OCI-LY7 (cell line): ENCODE results near the gene OARD1. TPM values are rescaled to one million over a fixed set of nuclear protein-coding genes. Genes with fewer than 3 reads are reported as not detected.

Source experiments
- BruUV-seq: library from RNA; stranded (reverse); fragments of 400-500 nt; replicated peaks from 2 replicates; lab custom pipeline; 2021; lab: Mats Ljungman, UMichigan
- CTCF ChIA-PET: fragments of 300-600 bp; sonication (Branson Sonifier 250); formaldehyde crosslinking; loops from one replicate; lab custom pipeline; 2022; ENCODE audit warnings: antibody characterized with exemption; ENCODE audit not compliant: unreplicated experiment; lab: Charles Lee
- POLR2A ChIA-PET: fragments of 300-600 bp; sonication (Branson Sonifier 250); formaldehyde crosslinking; loops from one replicate; lab custom pipeline; 2022; ENCODE audit warnings: antibody characterized with exemption; lab: Charles Lee
- DNase-seq: peaks from one replicate; pipeline ENCODE4 v3.0.0-alpha.2; 2015; ENCODE audit warnings: low spot score
- H2AFZ ChIP-seq: fragments of 200-600 bp; sonication (generic), shearing (Covaris generic); 2 replicates; pipeline ENCODE4 v1.6.1; 2014; ENCODE audit warnings: mild to moderate bottlenecking, antibody characterized with exemption, low read length, moderate library complexity
- H3K27ac ChIP-seq: fragments of 200-600 bp; sonication (generic); 2 replicates; pipeline ENCODE4 v1.5.1; 2014; ENCODE audit warnings: mixed run types, low read depth, mild to moderate bottlenecking, moderate library complexity, low read length, inconsistent platforms; ENCODE audit not compliant: poor library complexity, severe bottlenecking
- H3K36me3 ChIP-seq: fragments of 200-600 bp; sonication (generic); 2 replicates; pipeline ENCODE4 v1.6.1; 2014; ENCODE audit warnings: mild to moderate bottlenecking, antibody characterized with exemption, low read length, moderate library complexity, mixed read lengths; ENCODE audit not compliant: insufficient read depth
- H3K4me1 ChIP-seq: fragments of 200-600 bp; sonication (generic); 2 replicates; pipeline ENCODE4 v1.5.1; 2014; ENCODE audit warnings: mild to moderate bottlenecking, low read length; ENCODE audit not compliant: insufficient read depth, poor library complexity, severe bottlenecking
- H3K4me2 ChIP-seq: fragments of 200-600 bp; sonication (generic); 2 replicates; pipeline ENCODE4 v1.6.1; 2014; ENCODE audit warnings: mild to moderate bottlenecking, low read length
- H3K4me3 ChIP-seq: fragments of 200-600 bp; sonication (generic); 2 replicates; pipeline ENCODE4 v1.5.1; 2014; ENCODE audit warnings: mild to moderate bottlenecking, low read depth, low read length; ENCODE audit not compliant: poor library complexity, severe bottlenecking
- H3K79me2 ChIP-seq: fragments of 200-600 bp; sonication (generic); 2 replicates; pipeline ENCODE4 v1.6.1; 2016; ENCODE audit warnings: low read depth, mild to moderate bottlenecking, low read length, moderate library complexity, mixed read lengths; ENCODE audit not compliant: insufficient read depth
- H3K9me2 ChIP-seq: fragments of 200-600 bp; sonication (generic); 2 replicates; pipeline ENCODE4 v1.6.1; 2016; ENCODE audit warnings: mild to moderate bottlenecking, low read length, mixed read lengths; ENCODE audit not compliant: insufficient read depth
- H3K9me3 ChIP-seq: fragments of 200-600 bp; sonication (generic); 2 replicates; pipeline ENCODE4 v1.6.1; 2014; ENCODE audit warnings: mild to moderate bottlenecking, mixed run types, low read length, mixed read lengths
- H4K20me1 ChIP-seq: fragments of 200-600 bp; sonication (generic); 2 replicates; pipeline ENCODE4 v1.6.1; 2014; ENCODE audit warnings: mild to moderate bottlenecking, antibody characterized with exemption, low read length, moderate library complexity, mixed read lengths; ENCODE audit not compliant: insufficient read depth
- CTCF ChIP-seq: fragments of 200-600 bp; sonication (generic); conservative IDR thresholded peaks from 2 replicates; pipeline ENCODE4 v1.5.1; 2014; ENCODE audit warnings: mild to moderate bottlenecking, antibody characterized with exemption, low read length, moderate library complexity, mixed read lengths
- EZH2phosphoT487 ChIP-seq: fragments of 200-600 bp; sonication (generic); IDR thresholded peaks from 2 replicates; pipeline ENCODE4 v1.6.1; 2018; ENCODE audit warnings: low read depth, borderline replicate concordance, mild to moderate bottlenecking, mixed run types, antibody characterized with exemption, low read length, moderate library complexity, mixed read lengths
- intact Hi-C: fragments of 100-400 bp; cut with micrococcal nuclease; formaldehyde crosslinking; loops from one replicate; pipeline ENCODE4 v1.10.0; 2022; ENCODE audit not compliant: unreplicated experiment
- total RNA-seq, 2 experiments: library from RNA; depleted of rRNA in 1 of 2; stranded (reverse); fragments of >200 nt in 1 of 2; shearing (Covaris generic) in 1 of 2; gene quantifications; 2 replicates each; pipeline ENCODE4 v1.2.3, GENCODE V29; 2014 to 2022

Gene OARD1
- total RNA-seq, 2 experiments from 2014 or later: 21.0 to 41.6 TPM

- BruUV-seq: TSS peak; percentile 60
Observed at GRCh38 chr6:41071501-41071922, 644 bp downstream of the OARD1 start.

DNA sequence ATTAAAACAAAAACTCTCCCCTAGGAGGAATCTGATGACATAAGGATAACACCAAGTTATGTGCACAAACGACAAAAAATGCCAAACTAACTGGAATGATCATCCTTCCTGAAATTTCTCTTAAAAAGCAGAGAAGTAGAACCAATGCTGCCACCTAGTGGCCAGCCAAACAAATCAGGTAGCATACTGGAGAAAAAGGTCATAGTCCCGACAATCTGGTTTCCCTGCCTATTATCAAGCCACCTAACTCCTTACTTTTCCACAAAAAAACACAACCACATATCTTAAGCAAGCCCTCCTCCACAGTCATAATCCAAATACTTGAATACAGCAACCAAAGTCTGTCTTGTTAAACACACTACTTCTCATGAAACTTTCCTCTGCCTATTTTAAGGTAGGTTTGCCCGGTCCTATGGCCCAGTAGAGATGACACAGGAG, 5.3 kb downstream of the OARD1 start:
- Histone ChIP-seq H4K20me1 (0 out of 2 replicates have a peak, but pooled peaks cover 6% of the 10 kb centered on the region), H3K36me3 (peaks cover 58% of the 10 kb centered on the region), H3K9me2 (no peaks in the 10 kb centered on the region), H3K4me3 (no peak overlapping the region), H3K79me2 (peaks cover 15% of the 10 kb centered on the region; the same call in 1 of the 2 replicates), H3K4me2 (no peak overlapping the region), H3K27ac (no peak overlapping the region), H3K4me1 (peaks cover 11% of the 10 kb centered on the region), H3K9me3 (no peaks in the 10 kb centered on the region), H2AFZ (no peak overlapping the region)
- DNase-seq: peak; percentile 74
- no peak for TF ChIP-seq EZH2phosphoT487
- peak; percentile 98 for TF ChIP-seq CTCF
- ChIA-PET CTCF (no interaction called here), POLR2A (no interaction called here)
- intact Hi-C loops: loop anchor here (2.0 kb wide), 1 partner anchor 60 kb away; no protein-coding TSS in a partner anchor
- BruUV-seq: TSS peak; percentile 16

More at GRCh38 chr6:41071501-41071922, 644 bp downstream of the OARD1 start:
- Histone ChIP-seq H4K20me1 (peaks cover 25% of the 10 kb centered on the region; the same call in 1 of the 2 replicates), H3K79me2 (peaks cover 50% of the 10 kb centered on the region), H3K4me1 (peaks cover 35% of the 10 kb centered on the region), H2AFZ (peak overlapping the region; percentile 75), H3K36me3 (peaks cover 59% of the 10 kb centered on the region), H3K27ac (peak overlapping the region; percentile 92), H3K4me3 (peak overlapping the region; percentile 97), H3K9me3 (no peaks in the 10 kb centered on the region), H3K4me2 (peak overlapping the region; percentile 77), H3K9me2 (no peaks in the 10 kb centered on the region)
- DNase-seq: peak; percentile 79
- no peak for TF ChIP-seq EZH2phosphoT487
- peak; percentile 23; the same call in 1 of the 2 replicates for TF ChIP-seq CTCF
- CTCF ChIA-PET: interaction anchor here (0.6 to 1.4 kb wide), 2 partner anchors 16 to 42 kb away, joined by 3 to 4 read pairs; no protein-coding TSS in a partner anchor
- POLR2A ChIA-PET: interaction anchor here (0.8 to 2.6 kb wide), 5 partner anchors 9 to 129 kb away, joined by 3 to 13 read pairs (median 3); partner anchors contain the start of genes APOBEC2 and TREML2
- intact Hi-C loops: loop anchor here (5.0 kb wide), 3 partner anchors 246 to 661 kb away; partner anchors contain the start of gene FOXP4

GRCh38 chr6:41065550-41066026, 6.6 kb downstream of the OARD1 start:
- DNase-seq: no peak
- Histone ChIP-seq H3K9me3 (no peaks in the 10 kb centered on the region), H3K4me1 (peaks cover 4% of the 10 kb centered on the region), H2AFZ (no peak overlapping the region), H3K36me3 (peaks cover 58% of the 10 kb centered on the region), H3K4me3 (no peak overlapping the region), H4K20me1 (0 out of 2 replicates have a peak, but pooled peaks cover 6% of the 10 kb centered on the region), H3K79me2 (peaks cover 5% of the 10 kb centered on the region; the same call in 1 of the 2 replicates), H3K4me2 (no peak overlapping the region), H3K27ac (no peak overlapping the region), H3K9me2 (no peaks in the 10 kb centered on the region)
- BruUV-seq: no TSS peak
- intact Hi-C loops: loop anchor here (2.0 kb wide), 1 partner anchor 59 kb away; no protein-coding TSS in a partner anchor
- POLR2A ChIA-PET: no interaction called here
- CTCF ChIA-PET: interaction anchor here (0.8 kb wide), 1 partner anchor 10 kb away, joined by 3 read pairs; no protein-coding TSS in a partner anchor
- TF ChIP-seq CTCF (no peak), EZH2phosphoT487 (no peak)
